Measurements from ENCODE around the gene LRIF1. TPM values are rescaled to one million over a fixed set of nuclear protein-coding genes. Genes with fewer than 3 reads are reported as not detected.
A peak's percentile ranks its signal among the peaks of the same experiment; 100 is the strongest.

LRIF1 gene
- total RNA-seq, 4 donors from 2014 or later: 5.1 to 9.5 (median 5.6) TPM

DNA sequence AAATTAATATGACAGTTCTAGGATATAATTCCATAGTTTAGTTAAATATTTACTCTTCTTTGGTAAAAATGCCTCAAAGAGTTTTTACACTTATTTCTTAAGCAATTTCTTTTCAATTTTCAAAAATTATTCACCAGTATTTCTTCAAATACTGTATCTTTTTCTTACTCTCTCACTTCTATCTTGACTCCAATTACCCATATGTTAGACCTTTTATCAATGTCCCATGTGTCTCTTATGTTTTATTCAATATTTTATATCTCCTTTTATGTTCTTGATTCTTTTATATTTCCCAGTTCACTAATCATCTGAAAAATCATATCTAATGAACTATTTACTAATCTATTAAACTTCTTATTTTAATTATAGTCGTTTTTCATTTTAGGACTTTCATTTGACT is 11.5 kb upstream of the LRIF1 start:
- intact Hi-C loops (cut with DNase I): no loop called here
- Histone ChIP-seq H3K9me3 (peaks cover 0 to 12% (median 5%) of the 10 kb centered on the region in 3 donors), H3K27me3 (peaks cover 0 to 37% (median 0%) of the 10 kb centered on the region in 4 donors), H3K4me1 (no peaks in the 10 kb centered on the region), H3K4me3 (no peak overlapping the region), H3K36me3 (no peaks in the 10 kb centered on the region), H3K27ac (no peak overlapping the region)
- TF ChIP-seq POLR2A (IDR thresholded peaks at IDR 0.05): no peak
- TF ChIP-seq, protein P1, sequence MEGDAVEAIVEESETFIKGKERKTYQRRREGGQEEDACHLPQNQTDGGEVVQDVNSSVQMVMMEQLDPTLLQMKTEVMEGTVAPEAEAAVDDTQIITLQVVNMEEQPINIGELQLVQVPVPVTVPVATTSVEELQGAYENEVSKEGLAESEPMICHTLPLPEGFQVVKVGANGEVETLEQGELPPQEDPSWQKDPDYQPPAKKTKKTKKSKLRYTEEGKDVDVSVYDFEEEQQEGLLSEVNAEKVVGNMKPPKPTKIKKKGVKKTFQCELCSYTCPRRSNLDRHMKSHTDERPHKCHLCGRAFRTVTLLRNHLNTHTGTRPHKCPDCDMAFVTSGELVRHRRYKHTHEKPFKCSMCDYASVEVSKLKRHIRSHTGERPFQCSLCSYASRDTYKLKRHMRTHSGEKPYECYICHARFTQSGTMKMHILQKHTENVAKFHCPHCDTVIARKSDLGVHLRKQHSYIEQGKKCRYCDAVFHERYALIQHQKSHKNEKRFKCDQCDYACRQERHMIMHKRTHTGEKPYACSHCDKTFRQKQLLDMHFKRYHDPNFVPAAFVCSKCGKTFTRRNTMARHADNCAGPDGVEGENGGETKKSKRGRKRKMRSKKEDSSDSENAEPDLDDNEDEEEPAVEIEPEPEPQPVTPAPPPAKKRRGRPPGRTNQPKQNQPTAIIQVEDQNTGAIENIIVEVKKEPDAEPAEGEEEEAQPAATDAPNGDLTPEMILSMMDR (IDR thresholded peaks at IDR 0.05): no peak
- no peak for DNase-seq
- WGBS, 2 donors: 26 to 35% methylated on average over 1 of the region's 1 CpG

DNA sequence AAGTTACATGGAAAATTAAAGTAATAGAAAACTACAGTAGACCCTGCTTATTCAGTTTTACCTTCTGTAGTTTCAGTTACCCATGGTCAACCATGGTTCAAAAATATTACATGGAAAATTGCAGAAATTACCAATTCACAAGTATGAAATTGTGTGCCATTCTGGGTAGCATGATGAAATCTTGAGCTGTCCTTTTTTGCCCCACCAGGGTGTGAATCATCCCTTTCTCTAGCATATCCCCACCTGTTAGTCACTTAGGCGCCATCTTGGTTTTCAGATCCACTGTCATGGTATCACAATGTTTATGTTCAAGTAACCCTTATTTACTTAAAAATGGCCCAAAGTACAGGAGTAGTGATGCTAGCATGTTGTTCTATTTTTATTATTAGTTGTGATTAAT is 3.5 kb upstream of the LRIF1 start:
- intact Hi-C loops (cut with DNase I): no loop called here
- peaks cover 0 to 67% (median 0%) of the 10 kb centered on the region in 4 donors for H3K27me3 ChIP-seq
- no peak overlapping the region for H3K27ac ChIP-seq
- H3K4me1 ChIP-seq: peaks cover 0 to 22% (median 0%) of the 10 kb centered on the region in 3 donors
- TF ChIP-seq, protein P1 (IDR thresholded peaks at IDR 0.05): no peak
- no peak for TF ChIP-seq POLR2A (IDR thresholded peaks at IDR 0.05)
- no peak for DNase-seq
- H3K9me3 ChIP-seq: peaks cover 0 to 22% (median 19%) of the 10 kb centered on the region in 3 donors
- 50 to 65% methylated on average over 1 of the region's 1 CpG for WGBS, 2 donors
- no peaks in the 10 kb centered on the region for H3K36me3 ChIP-seq
- H3K4me3 ChIP-seq: no peak overlapping the region

DNA sequence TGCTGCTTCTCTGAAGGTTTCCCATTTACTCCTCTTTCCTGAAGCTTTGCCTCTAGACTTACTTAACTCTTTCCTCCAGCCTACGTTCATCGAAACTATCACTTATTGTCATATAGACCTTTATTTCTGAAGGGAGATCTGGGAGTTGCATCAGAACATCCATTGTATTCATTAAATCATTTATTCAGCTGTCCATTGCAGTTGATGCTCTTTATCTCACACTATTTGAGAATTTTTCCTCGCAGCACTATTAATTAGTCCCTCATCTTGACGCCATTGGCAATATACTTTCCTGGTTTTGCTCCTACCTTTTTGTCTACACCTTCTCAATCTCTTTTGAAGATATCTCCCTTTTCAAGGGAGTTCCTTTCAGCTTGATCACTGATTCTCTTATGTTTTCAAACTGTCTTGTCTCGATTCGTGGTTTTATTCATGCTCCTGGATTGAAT is 757 bp upstream of the LRIF1 start:
- Histone ChIP-seq H3K27ac (peak overlapping the region; percentile 88 to 98 (median 94)), H3K4me1 (peaks cover 0 to 25% (median 0%) of the 10 kb centered on the region in 3 donors), H3K4me3 (peak overlapping the region; percentile 47 to 84 (median 66)), H3K9me3 (peaks cover 0 to 22% (median 21%) of the 10 kb centered on the region in 3 donors), H3K36me3 (peaks cover 0 to under 1% (median 0%) of the 10 kb centered on the region in 3 donors), H3K27me3 (peaks cover 0 to 41% (median 0%) of the 10 kb centered on the region in 4 donors)
- 59 to 68% methylated on average over 6 of the region's 6 CpGs for WGBS, 2 donors
- TF ChIP-seq, protein P1 (IDR thresholded peaks at IDR 0.05): no peak
- TF ChIP-seq POLR2A (IDR thresholded peaks at IDR 0.05): no peak
- intact Hi-C loops (cut with DNase I): no loop called here
- DNase-seq: no peak

DNA sequence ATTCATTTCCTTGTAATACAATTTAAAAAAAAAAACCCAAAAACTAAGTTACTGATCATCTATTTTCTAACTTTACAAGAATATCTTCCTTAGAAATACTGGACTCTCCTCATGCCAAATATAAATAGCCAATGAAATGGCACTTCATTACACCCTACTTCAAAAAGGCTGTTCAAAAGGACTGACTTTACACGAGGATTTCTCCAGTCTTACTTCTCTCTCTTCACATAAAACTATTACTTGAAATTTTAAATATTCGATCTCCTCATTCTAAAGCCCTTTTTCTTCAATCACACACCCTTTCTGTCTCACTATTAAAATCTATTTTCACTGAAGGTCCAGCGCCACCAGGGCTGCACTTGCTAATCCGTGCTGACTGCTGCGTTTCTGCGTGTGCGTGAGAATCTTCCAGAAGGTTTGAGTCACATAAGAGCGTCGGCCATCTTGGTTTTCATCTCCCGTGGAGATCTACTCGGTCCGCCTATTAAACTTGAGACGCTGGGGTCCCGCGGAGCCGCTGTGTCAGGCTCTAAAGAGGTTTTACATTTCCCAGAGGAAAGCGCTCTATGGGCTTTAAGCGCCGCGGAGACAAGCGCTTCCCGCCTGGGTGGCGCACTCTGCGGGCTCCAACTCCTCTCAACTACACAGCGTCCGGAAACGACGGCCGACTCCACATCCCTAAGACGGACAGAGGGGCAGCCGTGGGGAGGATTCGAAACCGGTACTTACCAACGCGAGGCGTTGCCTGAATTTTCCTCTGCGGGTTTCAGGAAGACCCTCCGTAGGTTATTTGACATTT is 631 bp downstream of the LRIF1 start:
- Histone ChIP-seq H3K9me3 (peaks cover 0 to 21% (median 20%) of the 10 kb centered on the region in 3 donors), H3K36me3 (peaks cover 0 to 12% (median 0%) of the 10 kb centered on the region in 3 donors), H3K4me1 (peaks cover 0 to 25% (median 0%) of the 10 kb centered on the region in 3 donors), H3K27ac (peak overlapping the region; percentile 88 to 98 (median 94)), H3K27me3 (peaks cover 0 to 27% (median 0%) of the 10 kb centered on the region in 4 donors), H3K4me3 (peak overlapping the region; percentile 47 to 84 (median 66))
- 7 to 25% methylated on average over 7 to 26 of the region's 38 CpGs for WGBS, 2 donors
- intact Hi-C loops (cut with DNase I): no loop called here
- TF ChIP-seq, protein P1 (IDR thresholded peaks at IDR 0.05): no peak
- TF ChIP-seq POLR2A (IDR thresholded peaks at IDR 0.05): no peak
- DNase-seq: peak; percentile 26

DNA sequence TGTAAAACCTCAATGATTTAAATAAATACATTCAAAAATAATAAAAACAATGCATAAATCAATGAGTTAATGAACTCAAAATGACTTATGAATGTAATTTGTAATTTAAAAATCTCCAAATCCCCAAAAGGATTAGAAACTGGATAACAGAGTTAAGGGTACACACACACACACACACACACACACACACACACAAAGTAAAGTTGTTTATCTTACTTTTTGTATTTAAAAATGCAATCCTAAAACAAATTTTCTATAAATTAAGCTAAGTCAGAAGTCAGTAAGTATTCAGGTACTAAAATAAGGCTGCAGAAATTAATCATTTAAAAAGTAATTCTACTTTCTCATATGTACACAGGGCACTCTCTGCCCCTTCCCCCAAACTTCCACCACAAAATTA is 1.8 kb downstream of the LRIF1 start:
- no peak for DNase-seq
- peaks cover 0 to 21% (median 20%) of the 10 kb centered on the region in 3 donors for H3K9me3 ChIP-seq
- H3K27ac ChIP-seq: no peak overlapping the region
- H3K4me1 ChIP-seq: peaks cover 0 to 25% (median 0%) of the 10 kb centered on the region in 3 donors
- H3K36me3 ChIP-seq: peaks cover 0 to 12% (median 0%) of the 10 kb centered on the region in 3 donors
- intact Hi-C loops (cut with DNase I): no loop called here
- no peak overlapping the region for H3K4me3 ChIP-seq
- H3K27me3 ChIP-seq: peaks cover 0 to 15% (median 0%) of the 10 kb centered on the region in 4 donors
- TF ChIP-seq, protein P1 (IDR thresholded peaks at IDR 0.05): no peak
- TF ChIP-seq POLR2A (IDR thresholded peaks at IDR 0.05): no peak
